Neural cell (in vitro differentiated cells): Measurements from ENCODE around the gene REPS1. TPM values are rescaled to one million over a fixed set of nuclear protein-coding genes. Genes with fewer than 3 reads are reported as not detected.
"Not testable (repeated sequence)": the region's sequence is repeated elsewhere in the genome, so short reads cannot be mapped to it uniquely, and the experiment has no call there.

ENCODE experiments used
- H2AFZ ChIP-seq: fragments of 200-600, 300-800 bp; sonication (generic), shearing (Covaris generic); 2 replicates; pipeline ENCODE4 v1.6.0; 2014; ENCODE audit warnings: low read depth, mild to moderate bottlenecking, antibody characterized with exemption, low read length, moderate library complexity
- H3F3A ChIP-seq: fragments of 200-600 bp; shearing (Covaris generic); 2 replicates; pipeline ENCODE4 v1.6.1; 2016; ENCODE audit warnings: mild to moderate bottlenecking, moderate library complexity, mixed read lengths, antibody characterized with exemption, low read length; ENCODE audit not compliant: insufficient read depth, poor library complexity, severe bottlenecking
- H3K27ac ChIP-seq: fragments of 200-600, 300-800 bp; sonication (generic), shearing (Covaris generic); 2 replicates; pipeline ENCODE4 v1.5.1; 2014; ENCODE audit warnings: mild to moderate bottlenecking, low read length, moderate library complexity
- H3K27me3 ChIP-seq: fragments of 300-800, 200-600 bp; sonication (generic), shearing (Covaris generic); 2 replicates; pipeline ENCODE4 v1.6.0; 2014; ENCODE audit warnings: mild to moderate bottlenecking, low read depth, low read length, moderate library complexity; ENCODE audit not compliant: insufficient read depth
- H3K36me3 ChIP-seq: fragments of 300-800, 200-600 bp; sonication (generic), shearing (Covaris generic); 2 replicates; pipeline ENCODE4 v1.5.1; 2014; ENCODE audit warnings: mild to moderate bottlenecking, antibody characterized with exemption, low read length, moderate library complexity; ENCODE audit not compliant: insufficient read depth
- H3K4me2 ChIP-seq: fragments of 300-800, 200-600 bp; sonication (generic), shearing (Covaris generic); 2 replicates; pipeline ENCODE4 v1.6.0; 2014; ENCODE audit warnings: mild to moderate bottlenecking, low read length
- H3K4me3 ChIP-seq: fragments of 300-800, 200-600 bp; sonication (generic), shearing (Covaris generic); 2 replicates; pipeline ENCODE4 v1.5.1; 2014; ENCODE audit warnings: mild to moderate bottlenecking, low read length, moderate library complexity
- H3K79me2 ChIP-seq: fragments of 200-600 bp; shearing (Covaris generic); replicated peaks from 2 replicates; pipeline ENCODE4 v1.6.0; 2014; ENCODE audit warnings: mild to moderate bottlenecking, low read length, moderate library complexity; ENCODE audit not compliant: insufficient read depth
- H3K9ac ChIP-seq: fragments of 300-800, 200-600 bp; sonication (generic), shearing (Covaris generic); 2 replicates; pipeline ENCODE4 v1.6.1; 2016; ENCODE audit warnings: mild to moderate bottlenecking, low read length, mixed read lengths
- H3K9me2 ChIP-seq: fragments of 200-600 bp; shearing (Covaris generic); 2 replicates; pipeline ENCODE4 v1.6.1; 2016; ENCODE audit warnings: mild to moderate bottlenecking, low read length, mixed read lengths; ENCODE audit not compliant: insufficient read depth
- H3K9me3 ChIP-seq: fragments of 200-600, 300-800 bp; sonication (generic), shearing (Covaris generic); 2 replicates; pipeline ENCODE4 v1.6.1; 2016; ENCODE audit warnings: mild to moderate bottlenecking, mixed run types, low read length, moderate library complexity, mixed read lengths
- H4K20me1 ChIP-seq: fragments of 200-600 bp; shearing (Covaris generic); 2 replicates; pipeline ENCODE4 v1.6.1; 2016; ENCODE audit warnings: mild to moderate bottlenecking, mixed run types; ENCODE audit not compliant: insufficient read depth
- CTCF ChIP-seq: fragments of 450-650 bp; IDR thresholded peaks from 2 replicates; pipeline ENCODE4 v1.5.1; 2014; ENCODE audit warnings: antibody characterized with exemption, mild to moderate bottlenecking, moderate library complexity; ENCODE audit not compliant: poor library complexity, severe bottlenecking
- EP300 ChIP-seq: fragments of 450-650 bp; conservative IDR thresholded peaks from 2 replicates; pipeline ENCODE4 v1.6.1; 2014; ENCODE audit warnings: antibody characterized with exemption, mild to moderate bottlenecking, moderate library complexity; ENCODE audit not compliant: poor library complexity, severe bottlenecking
- EZH2 ChIP-seq: fragments of 200-600, 300-800 bp; shearing (Covaris generic), sonication (generic); IDR thresholded peaks from 2 replicates; pipeline ENCODE4 v1.6.1; 2014; ENCODE audit warnings: antibody characterized with exemption, low read length, borderline replicate concordance, mild to moderate bottlenecking; ENCODE audit not compliant: insufficient read depth, poor library complexity, severe bottlenecking
- MXI1 ChIP-seq: fragments of 450-650 bp; conservative IDR thresholded peaks from 2 replicates; pipeline ENCODE4 v1.6.1; 2014; ENCODE audit warnings: antibody characterized with exemption, mild to moderate bottlenecking; ENCODE audit not compliant: poor library complexity, severe bottlenecking
- POLR2AphosphoS5 ChIP-seq: IDR thresholded peaks from 2 replicates; pipeline ENCODE4 v1.6.1; 2012
- RAD21 ChIP-seq: fragments of 450-650 bp; conservative IDR thresholded peaks from 2 replicates; pipeline ENCODE4 v1.6.1; 2014; ENCODE audit warnings: antibody characterized with exemption, mild to moderate bottlenecking, moderate library complexity
- SMC3 ChIP-seq: fragments of 450-650 bp; conservative IDR thresholded peaks from 2 replicates; pipeline ENCODE4 v1.6.1; 2014; ENCODE audit warnings: antibody characterized with exemption, mild to moderate bottlenecking, moderate library complexity; ENCODE audit not compliant: poor library complexity
- TAF1 ChIP-seq: IDR thresholded peaks from 2 replicates; pipeline ENCODE4 v1.6.1; 2012; ENCODE audit warnings: low read depth
- polyA plus RNA-seq: library from polyadenylated mRNA; depleted of rRNA; stranded (reverse); fragments of >200 nt; gene quantifications from 2 replicates; pipeline ENCODE4 v1.2.3, GENCODE V29; 2014
- TF ChIP-seq, protein P1 (sequence below): IDR thresholded peaks from 2 replicates; pipeline ENCODE4 v1.6.1; 2012; ENCODE audit warnings: borderline replicate concordance

Gene REPS1
- polyA plus RNA-seq, 1 donor from 2014 or later, result 64.9 TPM

- Histone ChIP-seq H3K27me3 (no peaks in the 10 kb centered on the region), H3K27ac (peak overlapping the region; percentile 12), H3K9me2 (no peaks in the 10 kb centered on the region), H3K79me2 (peaks cover 10% of the 10 kb centered on the region), H3F3A (no peaks in the 10 kb centered on the region), H3K4me3 (no peak overlapping the region), H3K9ac (no peak overlapping the region), H3K9me3 (no peaks in the 10 kb centered on the region), H4K20me1 (no peaks in the 10 kb centered on the region), H2AFZ (no peak overlapping the region), H3K4me2 (no peak overlapping the region), H3K36me3 (peaks cover 4% of the 10 kb centered on the region)
- TF ChIP-seq EP300 (no peak), RAD21 (no peak), SMC3 (no peak), MXI1 (no peak), CTCF (no peak), TAF1 (no peak), EZH2 (no peak)
Observed at GRCh38 chr6:138943089-138943625, 44.9 kb downstream of the REPS1 start.

DNA sequence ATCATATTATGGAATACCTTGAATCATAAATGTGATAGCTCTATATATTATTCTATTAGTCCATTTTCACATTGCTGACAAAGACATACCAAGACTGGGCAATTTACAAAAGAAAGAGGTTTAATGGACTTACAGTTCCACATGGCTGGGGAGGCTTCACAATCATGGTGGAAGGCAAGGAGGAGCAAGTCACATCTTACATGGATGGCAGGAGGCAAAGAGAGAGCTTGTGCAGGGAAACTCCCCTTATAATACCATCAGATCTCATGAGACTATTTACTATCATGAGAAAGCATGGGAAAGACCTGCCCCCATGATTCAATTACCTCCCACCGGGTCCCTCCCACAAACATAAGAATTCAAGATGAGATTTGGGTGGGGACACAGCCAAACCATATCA is 51.2 kb downstream of the REPS1 start:
- not testable (repeated sequence) for H3F3A ChIP-seq, H3K27ac ChIP-seq, H4K20me1 ChIP-seq, H3K79me2 ChIP-seq, H3K9me3 ChIP-seq, H3K9ac ChIP-seq, H3K4me3 ChIP-seq, H3K27me3 ChIP-seq, H3K4me2 ChIP-seq, H3K9me2 ChIP-seq, H2AFZ ChIP-seq
- H3K36me3 ChIP-seq, result peaks cover 12% of the 10 kb centered on the region

GRCh38 chr6:138931660-138932059 is 56.4 kb downstream of the REPS1 start:
- no peaks in the 10 kb centered on the region for H3K27me3 ChIP-seq
- H3K27ac ChIP-seq, result no peak overlapping the region
- no peaks in the 10 kb centered on the region for H3K9me2 ChIP-seq
- no peak overlapping the region for H3K4me3 ChIP-seq
- H4K20me1 ChIP-seq, result no peaks in the 10 kb centered on the region
- H2AFZ ChIP-seq, result no peak overlapping the region
- H3K9me3 ChIP-seq, result no peaks in the 10 kb centered on the region
- H3K9ac ChIP-seq, result no peak overlapping the region
- H3K4me2 ChIP-seq, result no peak overlapping the region
- H3K36me3 ChIP-seq, result peaks cover 6% of the 10 kb centered on the region
- H3F3A ChIP-seq, result no peaks in the 10 kb centered on the region
- H3K79me2 ChIP-seq, result no peaks in the 10 kb centered on the region
- TF ChIP-seq SMC3 (no peak), EZH2 (no peak), MXI1 (no peak), EP300 (no peak), POLR2AphosphoS5 (no peak), RAD21 (no peak), TAF1 (no peak), CTCF (no peak)
- TF ChIP-seq, protein P1, sequence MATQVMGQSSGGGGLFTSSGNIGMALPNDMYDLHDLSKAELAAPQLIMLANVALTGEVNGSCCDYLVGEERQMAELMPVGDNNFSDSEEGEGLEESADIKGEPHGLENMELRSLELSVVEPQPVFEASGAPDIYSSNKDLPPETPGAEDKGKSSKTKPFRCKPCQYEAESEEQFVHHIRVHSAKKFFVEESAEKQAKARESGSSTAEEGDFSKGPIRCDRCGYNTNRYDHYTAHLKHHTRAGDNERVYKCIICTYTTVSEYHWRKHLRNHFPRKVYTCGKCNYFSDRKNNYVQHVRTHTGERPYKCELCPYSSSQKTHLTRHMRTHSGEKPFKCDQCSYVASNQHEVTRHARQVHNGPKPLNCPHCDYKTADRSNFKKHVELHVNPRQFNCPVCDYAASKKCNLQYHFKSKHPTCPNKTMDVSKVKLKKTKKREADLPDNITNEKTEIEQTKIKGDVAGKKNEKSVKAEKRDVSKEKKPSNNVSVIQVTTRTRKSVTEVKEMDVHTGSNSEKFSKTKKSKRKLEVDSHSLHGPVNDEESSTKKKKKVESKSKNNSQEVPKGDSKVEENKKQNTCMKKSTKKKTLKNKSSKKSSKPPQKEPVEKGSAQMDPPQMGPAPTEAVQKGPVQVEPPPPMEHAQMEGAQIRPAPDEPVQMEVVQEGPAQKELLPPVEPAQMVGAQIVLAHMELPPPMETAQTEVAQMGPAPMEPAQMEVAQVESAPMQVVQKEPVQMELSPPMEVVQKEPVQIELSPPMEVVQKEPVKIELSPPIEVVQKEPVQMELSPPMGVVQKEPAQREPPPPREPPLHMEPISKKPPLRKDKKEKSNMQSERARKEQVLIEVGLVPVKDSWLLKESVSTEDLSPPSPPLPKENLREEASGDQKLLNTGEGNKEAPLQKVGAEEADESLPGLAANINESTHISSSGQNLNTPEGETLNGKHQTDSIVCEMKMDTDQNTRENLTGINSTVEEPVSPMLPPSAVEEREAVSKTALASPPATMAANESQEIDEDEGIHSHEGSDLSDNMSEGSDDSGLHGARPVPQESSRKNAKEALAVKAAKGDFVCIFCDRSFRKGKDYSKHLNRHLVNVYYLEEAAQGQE, result no peak
